Osteocyte (in vitro differentiated cells): ENCODE results near the gene STON2. TPM values are rescaled to one million over a fixed set of nuclear protein-coding genes. Genes with fewer than 3 reads are reported as not detected.

Experiments used
- DNase-seq: peaks from one replicate; pipeline ENCODE4 v3.0.0; 2021; ENCODE audit warnings: mixed read lengths; ENCODE audit not compliant: unreplicated experiment; ENCODE audit errors: extremely low spot score
- H3K27ac Mint-ChIP-seq: one replicate; pipeline ENCODE4 v1.8.0; 2021; ENCODE audit warnings: mild to moderate bottlenecking, mixed read lengths; ENCODE audit not compliant: unreplicated experiment
- H3K27me3 Mint-ChIP-seq: one replicate; pipeline ENCODE4 v1.8.0; 2021; ENCODE audit warnings: mixed read lengths; ENCODE audit not compliant: unreplicated experiment
- H3K36me3 Mint-ChIP-seq: one replicate; pipeline ENCODE4 v1.8.0; 2021; ENCODE audit warnings: mixed read lengths; ENCODE audit not compliant: unreplicated experiment
- H3K4me1 Mint-ChIP-seq: one replicate; pipeline ENCODE4 v1.8.0; 2021; ENCODE audit warnings: mixed read lengths; ENCODE audit not compliant: unreplicated experiment
- H3K4me3 Mint-ChIP-seq: one replicate; pipeline ENCODE4 v1.8.0; 2021; ENCODE audit warnings: mild to moderate bottlenecking, moderate library complexity, mixed read lengths; ENCODE audit not compliant: unreplicated experiment
- H3K9me3 Mint-ChIP-seq: one replicate; pipeline ENCODE4 v1.8.0; 2021; ENCODE audit warnings: mixed read lengths; ENCODE audit not compliant: unreplicated experiment
- total RNA-seq: library from RNA; stranded (reverse); gene quantifications from 2 replicates; pipeline ENCODE4 v1.2.1, GENCODE V29; 2021
- TF ChIP-seq, protein P1 (sequence below): fragments of 200-600 bp; sonication (generic); IDR thresholded peaks from 2 replicates; pipeline ENCODE4 v1.5.0; 2021; ENCODE audit warnings: antibody characterized with exemption, mild to moderate bottlenecking, moderate library complexity

The STON2 gene
- total RNA-seq, 1 donor from 2014 or later = not detected

DNA sequence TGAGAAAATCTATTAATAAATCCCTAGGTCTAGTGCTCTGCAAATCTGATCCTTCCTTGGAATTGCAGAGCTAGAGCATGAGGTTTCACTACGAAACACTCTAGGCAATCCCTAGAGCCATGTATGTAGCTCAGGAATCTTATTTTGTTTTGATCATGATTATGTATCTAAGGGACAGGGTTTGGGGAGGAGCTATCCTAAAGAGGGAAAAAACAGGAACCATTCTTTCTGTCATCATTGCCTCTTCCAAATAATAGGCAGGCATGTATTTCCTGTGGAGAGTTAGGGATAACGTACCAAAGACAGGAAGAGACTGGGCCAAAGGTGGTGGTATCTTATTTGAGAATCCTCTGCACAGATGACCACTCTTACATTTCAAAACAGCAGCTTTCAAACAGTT lies 90.6 kb downstream of the STON2 start:
- Mint-ChIP-seq H3K27ac (no peak overlapping the region), H3K36me3 (no peaks in the 10 kb centered on the region)
- TF ChIP-seq, protein P1, sequence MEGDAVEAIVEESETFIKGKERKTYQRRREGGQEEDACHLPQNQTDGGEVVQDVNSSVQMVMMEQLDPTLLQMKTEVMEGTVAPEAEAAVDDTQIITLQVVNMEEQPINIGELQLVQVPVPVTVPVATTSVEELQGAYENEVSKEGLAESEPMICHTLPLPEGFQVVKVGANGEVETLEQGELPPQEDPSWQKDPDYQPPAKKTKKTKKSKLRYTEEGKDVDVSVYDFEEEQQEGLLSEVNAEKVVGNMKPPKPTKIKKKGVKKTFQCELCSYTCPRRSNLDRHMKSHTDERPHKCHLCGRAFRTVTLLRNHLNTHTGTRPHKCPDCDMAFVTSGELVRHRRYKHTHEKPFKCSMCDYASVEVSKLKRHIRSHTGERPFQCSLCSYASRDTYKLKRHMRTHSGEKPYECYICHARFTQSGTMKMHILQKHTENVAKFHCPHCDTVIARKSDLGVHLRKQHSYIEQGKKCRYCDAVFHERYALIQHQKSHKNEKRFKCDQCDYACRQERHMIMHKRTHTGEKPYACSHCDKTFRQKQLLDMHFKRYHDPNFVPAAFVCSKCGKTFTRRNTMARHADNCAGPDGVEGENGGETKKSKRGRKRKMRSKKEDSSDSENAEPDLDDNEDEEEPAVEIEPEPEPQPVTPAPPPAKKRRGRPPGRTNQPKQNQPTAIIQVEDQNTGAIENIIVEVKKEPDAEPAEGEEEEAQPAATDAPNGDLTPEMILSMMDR = no peak

GRCh38 chr14:81305743-81306142 lies 94.4 kb downstream of the STON2 start:
- H3K4me3 Mint-ChIP-seq = no peak overlapping the region
- no peak overlapping the region for H3K27ac Mint-ChIP-seq
- TF ChIP-seq, protein P1 = no peak
- no peaks in the 10 kb centered on the region for H3K36me3 Mint-ChIP-seq
- DNase-seq = no peak
- no peaks in the 10 kb centered on the region for H3K4me1 Mint-ChIP-seq
- H3K9me3 Mint-ChIP-seq = no peaks in the 10 kb centered on the region
- no peaks in the 10 kb centered on the region for H3K27me3 Mint-ChIP-seq

More for the DNA sequence above, 90.6 kb downstream of the STON2 start:
- DNase-seq = no peak
- Mint-ChIP-seq H3K4me1 (no peaks in the 10 kb centered on the region), H3K4me3 (no peak overlapping the region), H3K27me3 (no peaks in the 10 kb centered on the region), H3K9me3 (no peaks in the 10 kb centered on the region)

DNA sequence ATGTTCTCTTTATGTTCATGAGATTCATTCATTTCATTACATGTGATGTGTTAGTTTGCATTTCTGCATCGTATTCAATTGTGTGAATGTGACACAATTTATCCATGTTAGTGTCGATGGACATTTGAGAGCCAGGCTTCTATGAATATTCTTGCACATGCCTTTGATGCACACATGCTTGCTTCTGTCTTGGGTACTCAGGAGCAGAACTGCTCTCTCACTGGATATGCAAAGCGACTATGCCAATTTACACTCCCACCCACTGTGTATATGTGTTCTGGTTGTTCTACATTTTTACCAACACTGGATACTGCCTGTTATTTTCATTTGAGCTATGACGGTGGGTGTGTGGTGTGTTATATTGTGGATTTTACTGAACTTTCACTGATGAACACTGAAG lies 95.1 kb downstream of the STON2 start:
- TF ChIP-seq, protein P1 = no peak
- no peaks in the 10 kb centered on the region for H3K36me3 Mint-ChIP-seq
- H3K27me3 Mint-ChIP-seq = no peaks in the 10 kb centered on the region
- H3K9me3 Mint-ChIP-seq = no peaks in the 10 kb centered on the region
- no peaks in the 10 kb centered on the region for H3K4me1 Mint-ChIP-seq
- no peak for DNase-seq
- H3K27ac Mint-ChIP-seq = no peak overlapping the region
- H3K4me3 Mint-ChIP-seq = no peak overlapping the region

- Mint-ChIP-seq H3K36me3 (no peaks in the 10 kb centered on the region), H3K4me3 (no peak overlapping the region), H3K27me3 (no peaks in the 10 kb centered on the region), H3K9me3 (no peaks in the 10 kb centered on the region), H3K27ac (no peak overlapping the region), H3K4me1 (no peaks in the 10 kb centered on the region)
- DNase-seq = no peak
- TF ChIP-seq, protein P1 = no peak
Measured at GRCh38 chr14:81303258-81303935, 96.7 kb downstream of the STON2 start.

DNA sequence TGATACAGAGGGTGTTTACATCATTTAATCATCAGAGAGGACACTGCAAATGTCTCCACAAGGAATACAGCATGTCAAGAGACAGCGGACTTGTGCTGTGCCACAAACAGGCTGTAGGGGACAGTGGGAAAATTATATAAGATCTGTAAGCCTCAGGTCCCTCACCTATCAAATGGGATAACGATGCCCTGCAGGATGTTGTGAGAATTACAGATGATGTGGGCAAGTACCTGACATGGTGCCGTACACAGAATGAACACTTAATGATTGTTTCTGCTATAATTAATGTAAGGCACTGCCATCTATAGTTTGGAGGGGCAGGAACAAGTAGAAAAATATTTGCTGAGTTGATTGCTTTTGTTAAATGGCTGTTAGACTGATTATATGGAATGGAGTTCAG lies 97.5 kb downstream of the STON2 start:
- Mint-ChIP-seq H3K4me3 (no peak overlapping the region), H3K27ac (no peak overlapping the region)
- DNase-seq = no peak

More for the DNA sequence above, 97.5 kb downstream of the STON2 start:
- Mint-ChIP-seq H3K9me3 (no peaks in the 10 kb centered on the region), H3K27me3 (no peaks in the 10 kb centered on the region), H3K4me1 (no peaks in the 10 kb centered on the region), H3K36me3 (no peaks in the 10 kb centered on the region)
- TF ChIP-seq, protein P1 = no peak
